Activated B cell treated with CpG ODN at 0.5 μM for 24 hours (primary cell): ENCODE results near the gene HOXB7. TPM values are rescaled to one million over a fixed set of nuclear protein-coding genes. Genes with fewer than 3 reads are reported as not detected.

Experiments
- ATAC-seq: fragments of 200-7000 bp; cut with Tn5 transposase; one replicate; pipeline ENCODE4 v1.10.0; 2021; ENCODE audit warnings: low read depth, mild to moderate bottlenecking, moderate library complexity
- CTCF ChIA-PET: fragments of 350-600 bp; sonication (Branson Sonifier 250); formaldehyde crosslinking; loops from one replicate; lab custom pipeline; 2021; ENCODE audit warnings: antibody characterized with exemption; lab: Charles Lee
- POLR2A ChIA-PET: fragments of 350-600 bp; sonication (Branson Sonifier 250); formaldehyde crosslinking; loops from one replicate; lab custom pipeline; 2021; ENCODE audit warnings: antibody characterized with exemption; lab: Charles Lee
- DNase-seq: peaks from one replicate; pipeline ENCODE4 v3.0.0; 2022
- H3K27ac Mint-ChIP-seq: one replicate; pipeline ENCODE4 v1.8.0; 2020; ENCODE audit warnings: mixed read lengths
- H3K27me3 Mint-ChIP-seq: one replicate; pipeline ENCODE4 v1.8.0; 2021; ENCODE audit warnings: mixed read lengths
- H3K36me3 Mint-ChIP-seq: one replicate; pipeline ENCODE4 v1.8.0; 2021; ENCODE audit warnings: low read depth, mixed read lengths
- H3K4me1 Mint-ChIP-seq: one replicate; pipeline ENCODE4 v1.8.0; 2021; ENCODE audit warnings: mixed read lengths
- H3K4me3 Mint-ChIP-seq: one replicate; pipeline ENCODE4 v1.8.0; 2020; ENCODE audit warnings: mild to moderate bottlenecking, mixed read lengths
- H3K9me3 Mint-ChIP-seq: one replicate; pipeline ENCODE4 v1.8.0; 2020; ENCODE audit warnings: mixed read lengths
- intact Hi-C: fragments of 100-400 bp; cut with micrococcal nuclease; formaldehyde crosslinking; loops from one replicate; pipeline ENCODE4 v1.15.1; 2024
- total RNA-seq: library from RNA; stranded (reverse); gene quantifications from 2 replicates; pipeline ENCODE4 v1.2.3, GENCODE V29; 2022
- TF ChIP-seq, protein P1 (sequence below): fragments of 200-600 bp; IDR thresholded peaks from one replicate; pipeline ENCODE4 v1.8.0; 2022; ENCODE audit warnings: antibody characterized with exemption, mild to moderate bottlenecking

The HOXB7 gene
- total RNA-seq, 1 donor from 2014 or later = 0.60 TPM

DNA sequence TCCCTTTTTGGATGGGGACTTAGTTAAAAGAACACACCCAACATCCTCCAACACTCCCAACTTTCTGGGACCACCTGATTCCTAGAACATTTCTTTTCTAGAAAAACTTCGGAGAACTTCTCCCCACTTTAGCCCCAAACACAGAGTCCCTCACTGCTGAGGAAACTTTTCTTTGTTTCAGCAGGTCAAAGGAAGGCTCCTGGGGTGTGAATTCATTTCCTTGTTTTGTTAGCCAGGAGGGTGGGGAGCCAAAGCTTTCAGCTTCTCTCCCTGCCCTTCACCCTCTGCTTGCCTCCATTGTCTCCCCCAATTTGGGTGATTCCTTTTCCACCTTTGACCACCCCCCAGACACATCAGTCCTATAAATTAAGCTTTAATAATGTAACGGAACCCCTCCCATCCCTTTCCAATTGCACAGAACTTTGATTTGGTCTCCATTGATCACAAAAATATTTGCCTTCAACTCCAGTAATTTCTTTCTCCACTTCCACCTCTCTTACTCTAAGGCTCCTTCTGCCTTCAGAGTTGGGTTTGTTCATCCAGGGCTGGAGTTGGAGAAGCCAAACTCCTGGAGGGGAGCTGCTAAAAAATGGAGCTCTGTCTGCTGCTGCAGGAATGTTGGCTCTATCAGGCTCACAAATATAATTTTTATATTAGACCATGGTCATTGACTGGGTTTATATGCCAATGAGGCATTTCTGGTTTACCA, 43.0 kb downstream of the HOXB7 start:
- ATAC-seq = no peak
- POLR2A ChIA-PET = interaction anchor here (0.7 kb wide), 1 partner anchor 122 kb away, joined by 3 read pairs; no protein-coding TSS in a partner anchor
- Mint-ChIP-seq H3K4me1 (peaks cover 4% of the 10 kb centered on the region), H3K9me3 (no peaks in the 10 kb centered on the region), H3K27me3 (peaks cover 26% of the 10 kb centered on the region), H3K27ac (no peak overlapping the region), H3K4me3 (no peak overlapping the region), H3K36me3 (no peaks in the 10 kb centered on the region)
- no peak for DNase-seq
- CTCF ChIA-PET = interaction anchor here (1.1 kb wide), 1 partner anchor 19 kb away, joined by 3 read pairs; no protein-coding TSS in a partner anchor
- TF ChIP-seq, protein P1, sequence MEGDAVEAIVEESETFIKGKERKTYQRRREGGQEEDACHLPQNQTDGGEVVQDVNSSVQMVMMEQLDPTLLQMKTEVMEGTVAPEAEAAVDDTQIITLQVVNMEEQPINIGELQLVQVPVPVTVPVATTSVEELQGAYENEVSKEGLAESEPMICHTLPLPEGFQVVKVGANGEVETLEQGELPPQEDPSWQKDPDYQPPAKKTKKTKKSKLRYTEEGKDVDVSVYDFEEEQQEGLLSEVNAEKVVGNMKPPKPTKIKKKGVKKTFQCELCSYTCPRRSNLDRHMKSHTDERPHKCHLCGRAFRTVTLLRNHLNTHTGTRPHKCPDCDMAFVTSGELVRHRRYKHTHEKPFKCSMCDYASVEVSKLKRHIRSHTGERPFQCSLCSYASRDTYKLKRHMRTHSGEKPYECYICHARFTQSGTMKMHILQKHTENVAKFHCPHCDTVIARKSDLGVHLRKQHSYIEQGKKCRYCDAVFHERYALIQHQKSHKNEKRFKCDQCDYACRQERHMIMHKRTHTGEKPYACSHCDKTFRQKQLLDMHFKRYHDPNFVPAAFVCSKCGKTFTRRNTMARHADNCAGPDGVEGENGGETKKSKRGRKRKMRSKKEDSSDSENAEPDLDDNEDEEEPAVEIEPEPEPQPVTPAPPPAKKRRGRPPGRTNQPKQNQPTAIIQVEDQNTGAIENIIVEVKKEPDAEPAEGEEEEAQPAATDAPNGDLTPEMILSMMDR = no peak
- intact Hi-C loops = loop anchor here (2.0 kb wide), 1 partner anchor 15 kb away; no protein-coding TSS in a partner anchor

DNA sequence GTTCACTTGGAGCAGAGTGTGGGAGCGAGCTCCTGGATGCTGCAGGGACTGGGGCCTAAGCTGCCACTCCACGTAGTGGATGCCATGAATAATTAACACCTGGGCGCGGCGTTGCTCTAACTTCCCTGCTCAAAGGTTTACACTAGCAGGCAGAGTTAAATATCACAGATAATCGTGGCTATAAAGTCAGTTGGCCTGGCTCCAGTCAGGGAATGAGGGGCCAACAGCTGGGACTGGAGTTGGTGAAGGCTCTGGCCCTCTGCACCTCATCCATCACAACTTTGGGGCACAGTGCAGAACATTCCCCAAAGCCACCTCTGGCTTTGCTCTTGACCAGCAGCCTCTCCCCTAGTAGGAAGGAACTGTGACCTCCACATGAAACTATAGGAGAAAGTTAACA, 43.6 kb downstream of the HOXB7 start:
- Mint-ChIP-seq H3K9me3 (no peaks in the 10 kb centered on the region), H3K36me3 (no peaks in the 10 kb centered on the region), H3K27me3 (peaks cover 26% of the 10 kb centered on the region), H3K4me3 (no peak overlapping the region), H3K4me1 (peaks cover 4% of the 10 kb centered on the region), H3K27ac (no peak overlapping the region)
- CTCF ChIA-PET = no interaction called here
- DNase-seq (no peak), ATAC-seq (no peak)
- intact Hi-C loops = loop anchor here (2.0 kb wide), 1 partner anchor 14 kb away; no protein-coding TSS in a partner anchor
- TF ChIP-seq, protein P1 = no peak
- POLR2A ChIA-PET = no interaction called here

DNA sequence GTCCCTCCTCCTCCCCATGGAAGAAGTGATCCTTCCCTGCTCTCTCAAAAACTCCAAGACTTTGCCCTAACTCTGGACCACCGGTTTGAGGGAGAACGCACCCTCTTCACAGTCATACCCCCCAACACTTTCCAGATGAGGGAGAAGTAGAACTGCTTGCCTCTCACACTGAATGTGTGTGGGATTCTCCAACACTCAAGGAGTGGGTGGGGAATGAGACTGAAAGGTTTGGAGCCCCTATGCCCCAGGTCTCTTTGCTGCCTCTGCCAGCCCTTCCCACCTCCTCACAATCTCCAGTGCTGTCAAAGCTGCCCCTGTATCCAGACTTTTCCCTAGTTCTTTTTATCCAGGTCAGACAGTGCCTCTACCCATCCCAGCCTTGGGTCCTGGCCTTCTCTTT, 44.1 kb downstream of the HOXB7 start:
- H3K27ac Mint-ChIP-seq = no peak overlapping the region
- intact Hi-C loops = loop anchor here (2.0 kb wide), 1 partner anchor 14 kb away; no protein-coding TSS in a partner anchor
- H3K9me3 Mint-ChIP-seq = no peaks in the 10 kb centered on the region
- ATAC-seq (no peak), DNase-seq (no peak)
- ChIA-PET CTCF (no interaction called here), POLR2A (no interaction called here)
- H3K4me1 Mint-ChIP-seq = peaks cover 4% of the 10 kb centered on the region
- TF ChIP-seq, protein P1 = no peak
- peaks cover 25% of the 10 kb centered on the region for H3K27me3 Mint-ChIP-seq
- H3K36me3 Mint-ChIP-seq = no peaks in the 10 kb centered on the region
- no peak overlapping the region for H3K4me3 Mint-ChIP-seq

DNA sequence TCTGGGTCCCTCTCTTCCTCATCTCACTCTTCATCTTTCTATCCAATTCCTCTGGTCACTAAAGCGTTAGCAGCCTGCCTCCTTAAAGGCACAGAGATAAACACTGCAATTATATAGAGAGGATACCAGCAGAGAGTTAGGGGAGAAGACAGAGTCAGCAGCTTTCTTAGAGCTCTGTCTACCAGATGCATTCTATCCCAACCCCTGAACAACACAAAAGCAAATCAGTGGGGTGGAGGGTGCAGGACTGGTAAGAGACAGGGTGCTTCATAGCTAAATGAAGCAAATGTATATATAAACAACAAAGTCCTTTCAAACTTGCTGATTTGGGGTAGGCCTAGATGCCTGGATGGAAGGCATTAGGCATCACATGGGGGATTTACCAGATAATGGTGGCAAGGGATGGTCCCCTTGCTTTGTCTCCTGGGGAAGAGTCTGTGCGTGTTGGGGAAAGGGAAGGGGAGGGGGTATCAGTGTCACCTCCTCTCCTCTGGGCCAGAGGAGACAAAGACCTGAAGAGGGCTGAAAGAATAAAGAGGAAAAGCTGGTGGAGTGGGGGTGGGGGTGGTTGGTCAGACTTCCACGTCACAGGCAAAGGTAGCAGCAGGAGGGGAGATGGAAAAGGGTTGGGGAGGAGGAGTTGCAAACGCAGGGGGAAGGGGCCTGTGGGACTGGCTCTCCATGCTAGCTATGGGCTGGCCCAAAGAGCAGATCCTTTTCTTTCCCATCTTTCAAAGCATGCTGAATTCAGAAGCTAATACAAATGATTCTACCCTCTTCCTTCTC, 44.7 kb downstream of the HOXB7 start:
- peaks cover 4% of the 10 kb centered on the region for H3K4me1 Mint-ChIP-seq
- no peaks in the 10 kb centered on the region for H3K9me3 Mint-ChIP-seq
- ChIA-PET CTCF (interaction anchor here (0.6 kb wide), 1 partner anchor 250 kb away, joined by 3 read pairs; no protein-coding TSS in a partner anchor), POLR2A (no interaction called here)
- intact Hi-C loops = loop anchor here (2.0 kb wide), 1 partner anchor 13 kb away; no protein-coding TSS in a partner anchor
- no peak overlapping the region for H3K4me3 Mint-ChIP-seq
- H3K27ac Mint-ChIP-seq = no peak overlapping the region
- TF ChIP-seq, protein P1 = no peak
- DNase-seq (no peak), ATAC-seq (no peak)
- H3K36me3 Mint-ChIP-seq = no peaks in the 10 kb centered on the region
- peaks cover 23% of the 10 kb centered on the region for H3K27me3 Mint-ChIP-seq
